ENCODE results near the gene DCLK2. TPM values are rescaled to one million over a fixed set of nuclear protein-coding genes. Genes with fewer than 3 reads are reported as not detected.

Gene DCLK2
- total RNA-seq, 1 experiment from 2014 or later: 2.7 TPM

GRCh38 chr4:150126864-150127203, 48.6 kb downstream of the DCLK2 start:
- ChIA-PET POLR2A (no interaction called here), RAD21 (ENCODE audit: low non-redundant PET in 1 of 2, low total read pairs in 2 of 2, uncharacterized antibody in 2 of 2, unreplicated experiment in 2 of 2) (no interaction called here), CTCF (no interaction called here)
- Histone ChIP-seq H3K4me1 (ENCODE audit: control insufficient read depth in 1 of 2, insufficient read depth in 2 of 2, low read length in 2 of 2) (peaks cover 0 to 9% of the 10 kb centered on the region in 2 experiments; a peak in 1 of 4 replicates), H3K9ac (ENCODE audit: low read length) (no peak overlapping the region), H3K79me2 (ENCODE audit: insufficient read depth, low read length) (no peaks in the 10 kb centered on the region), H3K4me2 (ENCODE audit: low read length) (no peak overlapping the region), H2AFZ (ENCODE audit: low read depth, low read length, poor library complexity, severe bottlenecking) (no peak overlapping the region), H3K36me3 (ENCODE audit: control insufficient read depth in 1 of 2, insufficient read depth in 2 of 2, low read length in 2 of 2) (no peaks in the 10 kb centered on the region), H4K20me1 (ENCODE audit: insufficient read depth) (no peaks in the 10 kb centered on the region), H3K9me2 (ENCODE audit: insufficient read depth) (no peaks in the 10 kb centered on the region), H3K4me3 (replicated peaks in 1 of 2; ENCODE audit: low read depth in 1 of 2, low read length in 2 of 2) (no peak overlapping the region), H3K9me3 (ENCODE audit: control insufficient read depth in 1 of 2, insufficient read depth in 1 of 2, low read depth in 1 of 2, low read length in 2 of 2) (no peaks in the 10 kb centered on the region), H3K27me3 (ENCODE audit: insufficient read depth, low read length) (no peaks in the 10 kb centered on the region), H3K27ac (ENCODE audit: low read depth, low read length) (no peak overlapping the region)
- ATAC-seq (no peak), DNase-seq (ENCODE audit: low read depth, low spot score) (no peak)
- no peak for TF ChIP-seq ZNF274 (IDR thresholded peaks at IDR 0.05; ENCODE audit: low read depth, low read length)
- no peak for TF ChIP-seq TCF7L2 (IDR thresholded peaks at IDR 0.05; ENCODE audit: borderline replicate concordance, extremely low read depth, insufficient read depth, insufficient read length)
- TF ChIP-seq YY1 (IDR thresholded peaks at IDR 0.05; ENCODE audit: extremely low read depth, insufficient replicate concordance, low read depth, low read length): no peak
- no peak for TF ChIP-seq SIN3A (IDR thresholded peaks at IDR 0.05; ENCODE audit: low read depth)
- no peak for TF ChIP-seq POLR2A (IDR thresholded peaks at IDR 0.05; ENCODE audit: borderline replicate concordance, extremely low read depth, insufficient read depth, insufficient read length)
- no peak for TF ChIP-seq JUND (IDR thresholded peaks at IDR 0.05)
- no peak for TF ChIP-seq RAD21 (IDR thresholded peaks at IDR 0.05; ENCODE audit: low read depth)
- TF ChIP-seq EZH2phosphoT487 (IDR thresholded peaks at IDR 0.05; ENCODE audit: borderline replicate concordance): no peak
- TF ChIP-seq EGR1 (IDR thresholded peaks at IDR 0.05; ENCODE audit: low read depth): no peak
- intact Hi-C loops (cut with micrococcal nuclease): no loop called here
- no TSS peak for BruUV-seq (replicated peaks)

- Histone ChIP-seq H2AFZ (ENCODE audit: low read depth, low read length, poor library complexity, severe bottlenecking) (no peak overlapping the region), H4K20me1 (ENCODE audit: insufficient read depth) (no peaks in the 10 kb centered on the region)
These were observed 49.5 kb downstream of the DCLK2 start for GRCh38 chr4:150127757-150128156.

More at GRCh38 chr4:150127757-150128156, 49.5 kb downstream of the DCLK2 start:
- ATAC-seq: no peak
- no peak overlapping the region for H3K4me2 ChIP-seq (ENCODE audit: low read length)
- intact Hi-C loops (cut with micrococcal nuclease): no loop called here
- no TSS peak for BruUV-seq (replicated peaks)
- no peaks in the 10 kb centered on the region for H3K9me3 ChIP-seq (ENCODE audit: control insufficient read depth in 1 of 2, insufficient read depth in 1 of 2, low read depth in 1 of 2, low read length in 2 of 2)
- CTCF ChIA-PET: no interaction called here
- no peak overlapping the region for H3K9ac ChIP-seq (ENCODE audit: low read length)
- no peak for DNase-seq (ENCODE audit: low read depth, low spot score)
- RAD21 ChIA-PET (ENCODE audit: low non-redundant PET in 1 of 2, low total read pairs in 2 of 2, uncharacterized antibody in 2 of 2, unreplicated experiment in 2 of 2): no interaction called here
- H3K4me3 ChIP-seq (replicated peaks in 1 of 2; ENCODE audit: low read depth in 1 of 2, low read length in 2 of 2): no peak overlapping the region
- TF ChIP-seq SRF (IDR thresholded peaks at IDR 0.05; ENCODE audit: low read depth) (no peak), ELF1 (IDR thresholded peaks at IDR 0.05; ENCODE audit: borderline replicate concordance, low read depth) (no peak), MAX (IDR thresholded peaks at IDR 0.05) (no peak), JUND (IDR thresholded peaks at IDR 0.05) (no peak), CBX3 (IDR thresholded peaks at IDR 0.05; ENCODE audit: low read depth) (no peak), EZH2 (IDR thresholded peaks at IDR 0.05) (no peak), EZH2phosphoT487 (IDR thresholded peaks at IDR 0.05; ENCODE audit: borderline replicate concordance) (no peak), SIN3A (IDR thresholded peaks at IDR 0.05; ENCODE audit: low read depth) (no peak), RAD21 (IDR thresholded peaks at IDR 0.05; ENCODE audit: low read depth) (no peak), ZNF274 (IDR thresholded peaks at IDR 0.05; ENCODE audit: low read depth, low read length) (no peak), ATF3 (IDR thresholded peaks at IDR 0.05) (no peak), ZBTB33 (IDR thresholded peaks at IDR 0.05; ENCODE audit: extremely low read depth, insufficient replicate concordance, low read length) (no peak), EGR1 (IDR thresholded peaks at IDR 0.05; ENCODE audit: low read depth) (no peak), POLR2A (IDR thresholded peaks at IDR 0.05; ENCODE audit: borderline replicate concordance, extremely low read depth, insufficient read depth, insufficient read length) (no peak), TCF7L2 (IDR thresholded peaks at IDR 0.05; ENCODE audit: borderline replicate concordance, extremely low read depth, insufficient read depth, insufficient read length) (no peak), SP1 (IDR thresholded peaks at IDR 0.05; ENCODE audit: low read depth) (no peak), POLR2AphosphoS5 (IDR thresholded peaks at IDR 0.05; ENCODE audit: low read depth, low read length) (no peak)
- no peaks in the 10 kb centered on the region for H3K79me2 ChIP-seq (ENCODE audit: insufficient read depth, low read length)
- H3K27ac ChIP-seq (ENCODE audit: low read depth, low read length): no peak overlapping the region
- H3K36me3 ChIP-seq (ENCODE audit: control insufficient read depth in 1 of 2, insufficient read depth in 2 of 2, low read length in 2 of 2): no peaks in the 10 kb centered on the region
- POLR2A ChIA-PET: no interaction called here
- peaks cover 0 to 9% of the 10 kb centered on the region in 2 experiments; a peak in 1 of 4 replicates for H3K4me1 ChIP-seq (ENCODE audit: control insufficient read depth in 1 of 2, insufficient read depth in 2 of 2, low read length in 2 of 2)
- H3K9me2 ChIP-seq (ENCODE audit: insufficient read depth): no peaks in the 10 kb centered on the region
- no peaks in the 10 kb centered on the region for H3K27me3 ChIP-seq (ENCODE audit: insufficient read depth, low read length)

All from HCT116 (cell line).